CD8-positive, alpha-beta memory T cell (primary cell): ENCODE measurements around the gene ADIPOR2. TPM values are rescaled to one million over a fixed set of nuclear protein-coding genes. Genes with fewer than 3 reads are reported as not detected.

Source experiments
- CTCF ChIA-PET: fragments of 350-600 bp; sonication (Branson Sonifier 250); formaldehyde crosslinking; loops from one replicate; lab custom pipeline; 2021; ENCODE audit warnings: antibody characterized with exemption; lab: Charles Lee
- POLR2A ChIA-PET: fragments of 350-600 bp; sonication (Branson Sonifier 250); formaldehyde crosslinking; loops from one replicate; lab custom pipeline; 2021; ENCODE audit warnings: antibody characterized with exemption; lab: Charles Lee
- DNase-seq, 5 donors: peaks; one replicate each; pipeline versions ENCODE4 v3.0.0 to v3.0.0-alpha.2; 2020 to 2022; ENCODE audit warnings: mixed read lengths in 1 of 5
- H3K27ac ChIP-seq: one replicate; pipeline ENCODE4 v1.7.0; 2013; ENCODE audit warnings: low read depth, mild to moderate bottlenecking, low read length, moderate library complexity
- H3K27me3 ChIP-seq: 2 replicates; pipeline ENCODE4 v1.7.0; 2013; ENCODE audit warnings: low read length, mild to moderate bottlenecking; ENCODE audit not compliant: insufficient read depth, poor library complexity, severe bottlenecking
- H3K36me3 ChIP-seq: 2 replicates; pipeline ENCODE4 v1.7.0; 2013; ENCODE audit warnings: mild to moderate bottlenecking, low read length, moderate library complexity; ENCODE audit not compliant: insufficient read depth
- H3K4me1 ChIP-seq: 2 replicates; pipeline ENCODE4 v1.7.0; 2013; ENCODE audit warnings: mild to moderate bottlenecking, low read length, moderate library complexity; ENCODE audit not compliant: insufficient read depth
- H3K4me3 ChIP-seq: 2 replicates; pipeline ENCODE4 v1.7.0; 2013; ENCODE audit warnings: mild to moderate bottlenecking, low read length
- H3K9me3 ChIP-seq: 2 replicates; pipeline ENCODE4 v1.7.0; 2013; ENCODE audit warnings: mild to moderate bottlenecking, low read length
- H3K27ac Mint-ChIP-seq, 8 donors: one replicate each; pipeline ENCODE4 v1.8.0; 2020 to 2021; ENCODE audit warnings: mixed read lengths in 8 of 8, mild to moderate bottlenecking in 6 of 8, inconsistent platforms in 3 of 8, moderate library complexity in 3 of 8
- H3K27me3 Mint-ChIP-seq, 2 donors: one replicate each; pipeline ENCODE4 v1.8.0; 2020 to 2021; ENCODE audit warnings: mixed read lengths in 2 of 2, mild to moderate bottlenecking in 1 of 2, moderate library complexity in 1 of 2
- H3K36me3 Mint-ChIP-seq, 3 donors: one replicate each; pipeline ENCODE4 v1.8.0; 2020 to 2021; ENCODE audit warnings: mixed read lengths in 3 of 3, inconsistent platforms in 1 of 3, mild to moderate bottlenecking in 1 of 3
- H3K4me1 Mint-ChIP-seq, 3 donors: one replicate each; pipeline ENCODE4 v1.8.0; 2020 to 2021; ENCODE audit warnings: mixed read lengths in 3 of 3, inconsistent platforms in 1 of 3, mild to moderate bottlenecking in 1 of 3
- H3K4me3 Mint-ChIP-seq, 7 donors: one replicate each; pipeline ENCODE4 v1.8.0; 2020 to 2021; ENCODE audit warnings: mixed read lengths in 7 of 7, mild to moderate bottlenecking in 6 of 7, moderate library complexity in 4 of 7, inconsistent platforms in 2 of 7
- H3K9me3 Mint-ChIP-seq, 5 donors: one replicate each; pipeline ENCODE4 v1.8.0; 2020 to 2022; ENCODE audit warnings: mixed read lengths in 5 of 5, mild to moderate bottlenecking in 3 of 5, moderate library complexity in 2 of 5, inconsistent platforms in 1 of 5
- polyA plus RNA-seq: library from polyadenylated mRNA; unstranded; fragments of 300-500 nt; fragmentation: Illumina TruSeq; gene quantifications from one replicate; pipeline ENCODE4 v1.2.3, GENCODE V29; 2021
- total RNA-seq, 2 experiments: library from RNA; stranded (reverse); gene quantifications; one replicate each; pipeline ENCODE4 v1.2.3, GENCODE V29; 2021

The ADIPOR2 gene
- total and polyA plus RNA-seq, 3 experiments from 2014 or later: 2.4 to 63.9 (median 54.1) TPM

DNA sequence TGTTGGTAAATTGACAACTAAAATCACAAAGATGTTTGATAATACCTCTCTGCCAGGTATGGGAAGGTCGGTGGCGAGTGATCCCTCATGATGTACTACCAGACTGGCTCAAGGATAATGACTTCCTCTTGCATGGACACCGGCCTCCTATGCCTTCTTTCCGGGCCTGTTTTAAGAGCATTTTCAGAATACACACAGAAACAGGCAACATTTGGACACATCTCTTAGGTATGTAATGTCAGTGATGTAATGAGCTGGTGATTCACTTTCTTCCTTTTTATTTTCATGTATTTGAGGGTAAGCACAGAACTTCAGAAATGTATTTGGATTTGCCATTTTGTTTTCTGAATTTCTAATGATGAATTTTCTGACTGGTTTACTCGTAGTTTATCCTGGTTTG lies 86.9 kb downstream of the ADIPOR2 start:
- Mint-ChIP-seq H3K4me1 (peaks cover 25 to 34% (median 27%) of the 10 kb centered on the region in 3 donors), H3K36me3 (peaks cover 0 to 71% (median 21%) of the 10 kb centered on the region in 3 donors), H3K27me3 (no peaks in the 10 kb centered on the region), H3K4me3 (no peak overlapping the region), H3K9me3 (no peaks in the 10 kb centered on the region), H3K27ac (peak overlapping the region in 2 of 8 donors; percentile 24 to 46)
- Histone ChIP-seq H3K27me3 (no peaks in the 10 kb centered on the region), H3K4me3 (no peak overlapping the region), H3K4me1 (no peaks in the 10 kb centered on the region), H3K27ac (no peak overlapping the region), H3K36me3 (peaks cover 3% of the 10 kb centered on the region), H3K9me3 (no peaks in the 10 kb centered on the region)
- ChIA-PET POLR2A (no interaction called here), CTCF (no interaction called here)
- no peak for DNase-seq

DNA sequence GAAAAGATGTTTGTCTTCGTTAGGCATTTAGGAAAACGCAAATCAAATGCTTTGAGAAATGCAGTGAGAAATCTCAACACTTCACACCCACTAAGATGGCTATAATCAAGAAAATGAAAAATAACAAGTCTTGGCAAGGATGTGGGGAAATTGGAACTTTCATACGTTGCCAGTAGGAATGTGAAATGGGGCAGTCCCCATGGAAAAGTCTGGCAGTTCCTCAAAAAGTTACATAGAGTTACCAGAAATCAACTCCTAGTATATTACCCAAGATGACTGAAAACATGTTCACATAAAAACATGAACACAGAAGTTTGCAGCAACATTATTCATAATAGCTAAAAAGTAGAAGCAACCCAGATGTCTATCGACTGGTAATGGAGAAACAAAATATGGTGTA lies 88.0 kb downstream of the ADIPOR2 start:
- CTCF ChIA-PET: interaction anchor here (1.8 kb wide), 1 partner anchor 161 kb away, joined by 6 read pairs; no protein-coding TSS in a partner anchor

DNA sequence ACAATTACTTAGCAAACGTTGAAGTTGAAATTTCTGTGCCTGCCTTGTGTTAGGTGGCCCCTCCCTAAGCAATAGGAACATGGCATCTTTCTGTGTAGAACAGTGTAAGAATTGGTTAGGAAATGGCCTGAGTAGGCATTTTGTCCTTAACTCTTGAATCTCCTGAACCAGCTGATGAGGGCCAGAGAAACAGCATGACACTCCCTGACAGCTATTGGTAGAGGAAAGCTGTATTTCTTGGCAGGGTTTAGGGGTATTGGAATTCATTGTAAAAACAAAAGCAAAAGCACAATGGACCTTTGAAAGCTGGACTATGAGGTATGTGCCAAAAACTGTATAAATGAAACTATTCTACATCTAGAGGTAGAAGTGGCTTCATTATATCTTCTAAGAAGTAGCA lies 88.9 kb downstream of the ADIPOR2 start:
- DNase-seq: no peak
- CTCF ChIA-PET: interaction anchor here (1.8 kb wide), 1 partner anchor 160 kb away, joined by 6 read pairs; no protein-coding TSS in a partner anchor
- no peaks in the 10 kb centered on the region for H3K9me3 ChIP-seq
- H3K27me3 ChIP-seq: no peaks in the 10 kb centered on the region
- no peak overlapping the region for H3K27ac ChIP-seq
- no peak overlapping the region for H3K4me3 ChIP-seq
- Mint-ChIP-seq H3K4me3 (no peak overlapping the region), H3K27ac (no peak overlapping the region), H3K36me3 (peaks cover 0 to 73% (median 13%) of the 10 kb centered on the region in 3 donors), H3K9me3 (no peaks in the 10 kb centered on the region), H3K27me3 (no peaks in the 10 kb centered on the region), H3K4me1 (peaks cover 20 to 24% (median 21%) of the 10 kb centered on the region in 3 donors)
- no peaks in the 10 kb centered on the region for H3K4me1 ChIP-seq
- peaks cover 3% of the 10 kb centered on the region for H3K36me3 ChIP-seq
- POLR2A ChIA-PET: no interaction called here

More for the DNA sequence above, 88.0 kb downstream of the ADIPOR2 start:
- Mint-ChIP-seq H3K4me3 (no peak overlapping the region), H3K27ac (peak overlapping the region in 2 of 8 donors; percentile 23 to 29), H3K9me3 (no peaks in the 10 kb centered on the region), H3K36me3 (peaks cover 0 to 70% (median 16%) of the 10 kb centered on the region in 3 donors), H3K4me1 (peaks cover 25 to 30% (median 26%) of the 10 kb centered on the region in 3 donors), H3K27me3 (no peaks in the 10 kb centered on the region)
- POLR2A ChIA-PET: no interaction called here
- H3K9me3 ChIP-seq: no peaks in the 10 kb centered on the region
- H3K36me3 ChIP-seq: peaks cover 3% of the 10 kb centered on the region
- H3K4me3 ChIP-seq: no peak overlapping the region
- no peak for DNase-seq
- no peaks in the 10 kb centered on the region for H3K27me3 ChIP-seq
- no peaks in the 10 kb centered on the region for H3K4me1 ChIP-seq
- H3K27ac ChIP-seq: no peak overlapping the region

DNA sequence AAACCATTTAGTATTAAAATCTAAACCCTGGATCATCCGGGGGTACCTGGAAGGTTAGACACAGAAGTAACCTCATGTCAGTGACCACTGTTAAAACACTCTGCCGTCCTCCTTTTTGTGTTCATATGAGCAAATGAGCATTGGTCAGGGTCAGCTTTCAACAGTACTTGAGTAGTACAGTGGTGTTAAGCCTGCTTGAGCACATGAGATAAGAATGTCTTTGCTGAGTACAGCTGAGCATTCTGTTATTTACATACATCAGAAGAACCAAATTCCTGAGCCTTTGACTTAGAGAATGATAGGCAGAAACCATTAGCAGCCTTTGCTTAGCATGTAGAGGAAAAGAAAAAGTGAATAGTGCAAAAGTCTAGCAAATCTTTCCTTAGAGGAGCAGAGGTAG lies 90.9 kb downstream of the ADIPOR2 start:
- Mint-ChIP-seq H3K4me3 (no peak overlapping the region), H3K27me3 (peaks cover 0 to 1% of the 10 kb centered on the region in 2 donors), H3K27ac (peak overlapping the region in 1 of 8 donors; percentile 22), H3K36me3 (peaks cover 0 to 80% (median 11%) of the 10 kb centered on the region in 3 donors), H3K9me3 (no peaks in the 10 kb centered on the region), H3K4me1 (peaks cover 5 to 7% (median 7%) of the 10 kb centered on the region in 3 donors)
- H3K36me3 ChIP-seq: peaks cover 19% of the 10 kb centered on the region
- no peak for DNase-seq
- no peaks in the 10 kb centered on the region for H3K9me3 ChIP-seq
- no peaks in the 10 kb centered on the region for H3K4me1 ChIP-seq
- H3K27ac ChIP-seq: no peak overlapping the region
- ChIA-PET POLR2A (no interaction called here), CTCF (interaction anchor here (0.7 to 2.1 kb wide), 3 partner anchors 9 to 129 kb away, joined by 3 to 8 read pairs (median 3); no protein-coding TSS in a partner anchor)
- H3K4me3 ChIP-seq: no peak overlapping the region
- no peaks in the 10 kb centered on the region for H3K27me3 ChIP-seq

DNA sequence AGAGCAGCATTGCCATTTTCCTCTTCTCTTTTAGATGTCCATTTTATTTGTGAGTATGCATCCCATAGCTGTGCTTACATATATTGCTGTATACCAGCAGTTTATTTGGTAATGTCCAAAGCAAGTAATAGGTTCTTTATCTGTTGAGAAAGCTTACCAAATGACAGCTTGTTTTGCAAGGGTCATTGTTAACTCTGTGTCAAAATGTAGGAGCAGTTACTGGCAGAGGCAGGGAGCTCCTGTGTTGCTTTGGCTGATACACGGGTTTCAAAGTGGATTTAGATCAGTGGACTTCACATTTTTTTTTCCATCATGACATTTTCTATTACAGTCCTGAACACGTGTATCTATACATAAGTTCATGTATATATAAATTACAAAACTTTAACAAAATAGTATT lies 91.3 kb downstream of the ADIPOR2 start:
- ChIA-PET POLR2A (no interaction called here), CTCF (interaction anchor here (0.7 to 2.4 kb wide), 6 partner anchors 9 to 1045 kb away, joined by 3 to 8 read pairs (median 3); no protein-coding TSS in a partner anchor)
- no peaks in the 10 kb centered on the region for H3K27me3 ChIP-seq
- peaks cover 23% of the 10 kb centered on the region for H3K36me3 ChIP-seq
- no peak overlapping the region for H3K4me3 ChIP-seq
- H3K9me3 ChIP-seq: no peaks in the 10 kb centered on the region
- Mint-ChIP-seq H3K4me3 (no peak overlapping the region), H3K4me1 (peaks cover 5 to 7% (median 6%) of the 10 kb centered on the region in 3 donors), H3K9me3 (no peaks in the 10 kb centered on the region), H3K36me3 (peaks cover 0 to 82% (median 11%) of the 10 kb centered on the region in 3 donors), H3K27me3 (peaks cover 0 to 1% of the 10 kb centered on the region in 2 donors), H3K27ac (no peak overlapping the region)
- no peaks in the 10 kb centered on the region for H3K4me1 ChIP-seq
- no peak for DNase-seq
- no peak overlapping the region for H3K27ac ChIP-seq

DNA sequence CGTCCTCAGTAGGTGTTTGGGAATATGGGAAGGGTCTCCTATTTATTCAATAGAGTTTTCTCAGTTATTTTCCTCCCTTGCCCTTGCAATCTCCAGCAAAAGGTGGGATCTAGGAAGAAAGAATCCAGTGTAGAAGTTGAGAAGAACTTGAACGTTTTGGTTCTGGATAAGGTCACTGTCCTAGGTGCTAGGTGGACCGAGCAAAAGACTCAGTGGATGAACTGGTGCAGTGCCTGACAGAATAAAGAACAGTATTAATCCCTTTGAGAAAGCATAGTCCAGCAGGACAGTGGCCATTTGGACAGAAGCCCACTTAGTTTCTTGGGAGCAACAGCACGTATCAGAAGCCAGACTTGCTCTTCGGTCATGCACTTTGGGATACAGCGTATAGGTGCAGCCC lies 96.8 kb downstream of the ADIPOR2 start:
- ChIA-PET POLR2A (no interaction called here), CTCF (interaction anchor here (0.8 to 12.9 kb wide), 4 partner anchors 135 to 152 kb away, joined by 3 to 346 read pairs (median 82); no protein-coding TSS in a partner anchor)
- Histone ChIP-seq H3K9me3 (no peaks in the 10 kb centered on the region), H3K4me3 (no peak overlapping the region), H3K27me3 (no peaks in the 10 kb centered on the region), H3K27ac (no peak overlapping the region), H3K4me1 (peaks cover 10% of the 10 kb centered on the region), H3K36me3 (peaks cover 22% of the 10 kb centered on the region)
- peaks cover 13 to 20% (median 18%) of the 10 kb centered on the region in 3 donors for H3K4me1 Mint-ChIP-seq
- peak overlapping the region in 1 of 8 donors; percentile 14 for H3K27ac Mint-ChIP-seq
- no peak overlapping the region for H3K4me3 Mint-ChIP-seq
- H3K27me3 Mint-ChIP-seq: peaks cover 0 to 1% of the 10 kb centered on the region in 2 donors
- H3K9me3 Mint-ChIP-seq: no peaks in the 10 kb centered on the region
- peaks cover 0 to 50% (median 0%) of the 10 kb centered on the region in 3 donors for H3K36me3 Mint-ChIP-seq
- DNase-seq: no peak

DNA sequence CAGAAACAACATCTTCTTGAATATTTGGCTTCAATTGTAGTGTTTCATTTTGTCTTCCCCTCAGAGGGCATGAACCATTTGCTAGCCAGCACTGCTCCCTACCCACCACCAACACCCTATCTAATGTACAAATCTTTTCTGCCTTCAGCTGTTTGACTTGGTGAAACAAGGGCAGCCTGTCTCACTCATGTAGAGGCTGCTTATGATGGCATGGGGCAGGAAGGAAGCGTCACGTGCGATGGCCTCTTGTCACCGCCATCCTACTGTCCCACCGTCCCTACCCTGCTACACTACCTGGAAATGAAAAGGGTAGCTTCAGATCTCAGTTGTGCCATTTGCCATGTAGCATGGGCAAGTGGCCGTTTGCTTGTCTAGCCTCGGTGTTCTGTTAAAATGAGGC lies 99.6 kb downstream of the ADIPOR2 start:
- Histone ChIP-seq H3K4me3 (no peak overlapping the region), H3K27ac (no peak overlapping the region), H3K36me3 (peaks cover 18% of the 10 kb centered on the region), H3K4me1 (peaks cover 10% of the 10 kb centered on the region), H3K9me3 (no peaks in the 10 kb centered on the region), H3K27me3 (no peaks in the 10 kb centered on the region)
- H3K4me3 Mint-ChIP-seq: peak overlapping the region in 3 of 7 donors; percentile 17 to 35 (median 22)
- H3K27me3 Mint-ChIP-seq: peaks cover 0 to 1% of the 10 kb centered on the region in 2 donors
- H3K9me3 Mint-ChIP-seq: no peaks in the 10 kb centered on the region
- peaks cover 0 to 26% (median 0%) of the 10 kb centered on the region in 3 donors for H3K36me3 Mint-ChIP-seq
- peak overlapping the region in 3 of 8 donors; percentile 10 to 78 (median 51) for H3K27ac Mint-ChIP-seq
- peaks cover 15 to 23% (median 18%) of the 10 kb centered on the region in 3 donors for H3K4me1 Mint-ChIP-seq
- ChIA-PET POLR2A (interaction anchor here (0.6 to 1.5 kb wide), 3 partner anchors 106 to 137 kb away, joined by 3 to 13 read pairs (median 3); no protein-coding TSS in a partner anchor), CTCF (interaction anchor here (0.8 to 12.9 kb wide), 16 partner anchors 8 to 500 kb away, joined by 3 to 346 read pairs (median 4); partner anchors contain the start of gene ADIPOR2)
- DNase-seq: peak in 1 of 5 donors; percentile 12
